Liver (tissue), 9 donors: ENCODE data around the gene CHRNE. TPM values are rescaled to one million over a fixed set of nuclear protein-coding genes. Genes with fewer than 3 reads are reported as not detected.

Source experiments
- DNase-seq: peaks from one replicate; pipeline ENCODE4 v3.0.0-alpha.2; 2017; ENCODE audit warnings: low spot score
- H3K27ac ChIP-seq, 2 donors: one replicate each; pipeline ENCODE4 v1.7.0; 2013; ENCODE audit warnings: inconsistent platforms in 2 of 2, low read length in 2 of 2, control low read depth in 1 of 2, low read depth in 1 of 2, mild to moderate bottlenecking in 1 of 2
- H3K27me3 ChIP-seq, 4 donors: one replicate each; pipeline versions ENCODE4 v1.6.1 to v1.7.0; 2013; ENCODE audit warnings: low read length in 3 of 4, inconsistent platforms in 1 of 4, mild to moderate bottlenecking in 1 of 4, moderate library complexity in 1 of 4; ENCODE audit not compliant: control insufficient read depth in 4 of 4, insufficient read depth in 4 of 4
- H3K36me3 ChIP-seq, 4 donors: one replicate each; pipeline versions ENCODE4 v1.6.1 to v1.7.0; 2013; ENCODE audit warnings: low read length in 3 of 4, mild to moderate bottlenecking in 3 of 4, low read depth in 1 of 4, moderate library complexity in 1 of 4; ENCODE audit not compliant: control insufficient read depth in 4 of 4, insufficient read depth in 3 of 4
- H3K4me1 ChIP-seq, 4 donors: one replicate each; pipeline versions ENCODE4 v1.6.1 to v1.7.0; 2013; ENCODE audit warnings: low read length in 3 of 4, mild to moderate bottlenecking in 3 of 4, moderate library complexity in 1 of 4; ENCODE audit not compliant: control insufficient read depth in 4 of 4, insufficient read depth in 4 of 4
- H3K4me3 ChIP-seq, 3 donors: one replicate each; pipeline versions ENCODE4 v1.6.1 to v1.7.0; 2013; ENCODE audit warnings: low read length in 3 of 3, control low read depth in 1 of 3, low read depth in 1 of 3, mild to moderate bottlenecking in 1 of 3
- H3K9ac ChIP-seq, 2 donors: one replicate each; pipeline ENCODE4 v1.7.0; 2013; ENCODE audit warnings: low read length in 2 of 2, mild to moderate bottlenecking in 2 of 2, moderate library complexity in 2 of 2, control low read depth in 1 of 2, low read depth in 1 of 2
- H3K9me3 ChIP-seq, 4 donors: one replicate each; pipeline versions ENCODE4 v1.6.1 to v1.7.0; 2013; ENCODE audit warnings: low read length in 3 of 4; ENCODE audit not compliant: control insufficient read depth in 4 of 4
- EGR1 ChIP-seq, 2 donors: IDR thresholded peaks; 2 replicates each; pipeline ENCODE4 v1.6.1; 2016 to 2018; ENCODE audit warnings: antibody characterized with exemption in 2 of 2, low read depth in 2 of 2
- FOXA1 ChIP-seq: IDR thresholded peaks from 2 replicates; pipeline ENCODE4 v1.6.1; 2016; ENCODE audit warnings: antibody characterized with exemption
- FOXA2 ChIP-seq: IDR thresholded peaks from 2 replicates; pipeline ENCODE4 v1.6.1; 2016; ENCODE audit warnings: antibody characterized with exemption
- GABPA ChIP-seq, 2 donors: IDR thresholded peaks in 1 of 2; conservative IDR thresholded peaks in 1 of 2; 2 replicates each; pipeline ENCODE4 v1.6.1; 2016; ENCODE audit warnings: antibody characterized with exemption in 2 of 2, mild to moderate bottlenecking in 1 of 2, moderate library complexity in 1 of 2
- HNF4A ChIP-seq, 2 donors: conservative IDR thresholded peaks; 2 replicates each; pipeline ENCODE4 v1.6.1; 2016; ENCODE audit warnings: antibody characterized with exemption in 2 of 2, mild to moderate bottlenecking in 2 of 2
- HNF4G ChIP-seq: IDR thresholded peaks from 2 replicates; pipeline ENCODE4 v1.6.1; 2016; ENCODE audit warnings: antibody characterized with exemption
- JUND ChIP-seq, 2 donors: IDR thresholded peaks; 2 replicates each; pipeline ENCODE4 v1.6.1; 2016; ENCODE audit warnings: antibody characterized with exemption in 2 of 2
- NR2F2 ChIP-seq: IDR thresholded peaks from 2 replicates; pipeline ENCODE4 v1.6.1; 2016; ENCODE audit warnings: antibody characterized with exemption
- RAD21 ChIP-seq, 2 donors: IDR thresholded peaks; 2 replicates each; pipeline ENCODE4 v1.6.1; 2016; ENCODE audit warnings: antibody characterized with exemption in 2 of 2, mild to moderate bottlenecking in 2 of 2
- RXRA ChIP-seq, 2 donors: IDR thresholded peaks; 2 replicates each; pipeline ENCODE4 v1.6.1; 2017 to 2018; ENCODE audit warnings: antibody characterized with exemption in 2 of 2, mild to moderate bottlenecking in 1 of 2
- SP1 ChIP-seq: IDR thresholded peaks from 2 replicates; pipeline ENCODE4 v1.6.1; 2018; ENCODE audit warnings: antibody characterized with exemption, mild to moderate bottlenecking
- TAF1 ChIP-seq: conservative IDR thresholded peaks from 2 replicates; pipeline ENCODE4 v1.6.1; 2016; ENCODE audit warnings: antibody characterized with exemption, mild to moderate bottlenecking
- YY1 ChIP-seq: IDR thresholded peaks from 2 replicates; pipeline ENCODE4 v1.6.1; 2016; ENCODE audit warnings: antibody characterized with exemption, mild to moderate bottlenecking
- WGBS: extraction: QIAGEN DNeasy Blood & Tissue Kit; methylation state at CpG from one replicate; pipeline ENCODE4 v1.1.7; 2013; 5-methylcytosine and 5-hydroxymethylcytosine counted together
- polyA plus RNA-seq, 2 donors: library from polyadenylated mRNA; stranded (reverse) in 1 of 2; unstranded in 1 of 2; fragments of 200-250 nt in 1 of 2; fragments of >200 nt in 1 of 2; fragmentation: Nextera tagmentation in 1 of 2; extraction: Ambion mirVana in 1 of 2; gene quantifications; one replicate each; pipeline versions ENCODE4 v1.2.1 to v1.2.3, GENCODE V29; 2013 to 2015
- total RNA-seq, 2 donors: library from RNA; depleted of rRNA; stranded (reverse); fragments of >200 nt; gene quantifications; one replicate each; pipeline ENCODE4 v1.2.3, GENCODE V29; 2014
- TF ChIP-seq, protein P1 (sequence below): IDR thresholded peaks from 2 replicates; pipeline ENCODE4 v1.6.1; 2016; ENCODE audit warnings: antibody characterized with exemption
- TF ChIP-seq, protein P2 (sequence below): IDR thresholded peaks from 2 replicates; pipeline ENCODE4 v1.6.1; 2016; ENCODE audit warnings: antibody characterized with exemption
- TF ChIP-seq, protein P3 (sequence below): IDR thresholded peaks from 2 replicates; pipeline ENCODE4 v1.6.1; 2016; ENCODE audit warnings: antibody characterized with exemption
- TF ChIP-seq, protein P4 (sequence below): IDR thresholded peaks from 2 replicates; pipeline ENCODE4 v1.6.1; 2016; ENCODE audit warnings: antibody characterized with exemption, mild to moderate bottlenecking
- TF ChIP-seq, protein P5 (sequence below): fragments of 150-350 bp; IDR thresholded peaks from 2 replicates; pipeline ENCODE4 v1.5.1; 2017; ENCODE audit warnings: improper control_type of control experiment, low read depth, low read length; ENCODE audit not compliant: missing input control
- donor health status: healthy.
- donor health status: healthy.
- donor health status: healthy.
- donor health status: healthy.
- donor health status: healthy.

CHRNE gene
- total and polyA plus RNA-seq, 4 donors: 0.19 to 3.1 (median 0.65) TPM

DNA sequence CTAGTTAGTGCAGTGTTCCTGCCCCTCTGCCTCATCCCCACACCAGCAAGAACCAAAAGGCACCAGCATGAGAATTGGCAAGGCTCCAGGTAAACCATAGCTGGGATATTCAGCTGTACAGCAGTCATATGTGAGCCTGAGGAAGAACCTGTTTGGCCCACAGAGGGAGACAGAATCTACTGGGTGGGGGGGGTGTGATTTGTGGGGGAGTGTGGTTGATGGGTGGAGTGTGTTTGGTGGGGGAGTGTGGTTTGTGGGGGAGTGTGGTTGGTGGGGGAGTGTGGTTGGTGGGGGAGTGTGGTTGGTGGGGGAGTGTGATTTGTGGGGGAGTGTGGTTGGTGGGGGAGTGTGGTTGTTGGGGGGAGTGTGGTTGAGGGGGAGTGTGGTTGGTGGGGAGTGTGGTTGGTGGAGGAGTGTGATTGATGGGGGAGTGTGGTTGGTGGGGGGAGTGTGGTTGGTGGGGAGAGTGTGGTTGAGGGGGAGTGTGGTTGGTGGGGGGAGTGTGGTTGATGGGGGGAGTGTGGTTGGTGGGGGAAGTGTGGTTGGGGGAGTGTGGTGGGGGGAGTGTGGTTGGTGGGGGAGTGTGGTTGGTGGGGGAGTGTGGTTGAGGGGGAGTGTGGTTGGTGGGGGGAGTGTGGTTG lies 50.2 kb downstream of the CHRNE start:
- H3K27me3 ChIP-seq: no peaks in the 10 kb centered on the region
- no peak overlapping the region for H3K27ac ChIP-seq
- H3K4me1 ChIP-seq: peaks cover 0 to 1% (median 0%) of the 10 kb centered on the region in 4 donors
- no peak overlapping the region for H3K4me3 ChIP-seq
- H3K9me3 ChIP-seq: no peaks in the 10 kb centered on the region
- no peak for DNase-seq
- H3K9ac ChIP-seq: no peak overlapping the region
- H3K36me3 ChIP-seq: peaks cover 0 to 2% (median 0%) of the 10 kb centered on the region in 4 donors
- no peak for TF ChIP-seq RXRA (IDR thresholded peaks at IDR 0.05)
- no peak for TF ChIP-seq FOXA2

DNA sequence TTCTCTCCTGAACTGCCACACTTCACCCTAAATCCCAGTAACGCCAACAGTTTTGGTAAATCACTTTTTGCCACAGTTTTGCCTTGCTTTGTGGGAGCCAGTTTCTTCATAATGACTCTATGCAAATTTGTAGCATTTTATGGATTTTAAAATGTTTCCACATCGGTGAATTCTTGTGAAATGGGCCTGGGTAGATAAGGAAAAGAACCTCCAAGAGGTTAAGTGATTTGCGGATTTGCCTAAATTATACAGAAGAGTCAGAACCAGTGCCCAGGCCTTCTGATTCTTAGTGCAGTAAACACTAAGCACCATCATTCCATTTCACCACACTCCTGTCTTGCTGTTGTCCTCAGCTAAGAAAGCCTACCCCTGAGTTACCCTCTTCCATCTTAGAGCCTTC lies 51.8 kb downstream of the CHRNE start:
- Histone ChIP-seq H3K36me3 (peaks cover 0 to 2% (median 0%) of the 10 kb centered on the region in 4 donors), H3K4me3 (no peak overlapping the region), H3K9ac (no peak overlapping the region), H3K4me1 (peaks cover 0 to 1% (median 0%) of the 10 kb centered on the region in 4 donors), H3K9me3 (no peaks in the 10 kb centered on the region), H3K27ac (no peak overlapping the region), H3K27me3 (no peaks in the 10 kb centered on the region)
- TF ChIP-seq HNF4A (conservative IDR thresholded peaks at IDR 0.05) (no peak), YY1 (no peak), GABPA (IDR thresholded peaks at IDR 0.05 in 1 of 2, conservative IDR thresholded peaks at IDR 0.05 in 1 of 2) (no peak), RAD21 (IDR thresholded peaks at IDR 0.05) (no peak), FOXA1 (no peak), NR2F2 (no peak), EGR1 (IDR thresholded peaks at IDR 0.05; ENCODE audit: low read depth in 2 of 2) (no peak)
- TF ChIP-seq, protein P1, sequence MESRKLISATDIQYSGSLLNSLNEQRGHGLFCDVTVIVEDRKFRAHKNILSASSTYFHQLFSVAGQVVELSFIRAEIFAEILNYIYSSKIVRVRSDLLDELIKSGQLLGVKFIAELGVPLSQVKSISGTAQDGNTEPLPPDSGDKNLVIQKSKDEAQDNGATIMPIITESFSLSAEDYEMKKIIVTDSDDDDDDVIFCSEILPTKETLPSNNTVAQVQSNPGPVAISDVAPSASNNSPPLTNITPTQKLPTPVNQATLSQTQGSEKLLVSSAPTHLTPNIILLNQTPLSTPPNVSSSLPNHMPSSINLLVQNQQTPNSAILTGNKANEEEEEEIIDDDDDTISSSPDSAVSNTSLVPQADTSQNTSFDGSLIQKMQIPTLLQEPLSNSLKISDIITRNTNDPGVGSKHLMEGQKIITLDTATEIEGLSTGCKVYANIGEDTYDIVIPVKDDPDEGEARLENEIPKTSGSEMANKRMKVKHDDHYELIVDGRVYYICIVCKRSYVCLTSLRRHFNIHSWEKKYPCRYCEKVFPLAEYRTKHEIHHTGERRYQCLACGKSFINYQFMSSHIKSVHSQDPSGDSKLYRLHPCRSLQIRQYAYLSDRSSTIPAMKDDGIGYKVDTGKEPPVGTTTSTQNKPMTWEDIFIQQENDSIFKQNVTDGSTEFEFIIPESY: no peak
- TF ChIP-seq, protein P2, sequence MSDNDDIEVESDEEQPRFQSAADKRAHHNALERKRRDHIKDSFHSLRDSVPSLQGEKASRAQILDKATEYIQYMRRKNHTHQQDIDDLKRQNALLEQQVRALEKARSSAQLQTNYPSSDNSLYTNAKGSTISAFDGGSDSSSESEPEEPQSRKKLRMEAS: no peak
- DNase-seq: no peak
- 80% methylated on average over 3 of the region's 3 CpGs for WGBS

DNA sequence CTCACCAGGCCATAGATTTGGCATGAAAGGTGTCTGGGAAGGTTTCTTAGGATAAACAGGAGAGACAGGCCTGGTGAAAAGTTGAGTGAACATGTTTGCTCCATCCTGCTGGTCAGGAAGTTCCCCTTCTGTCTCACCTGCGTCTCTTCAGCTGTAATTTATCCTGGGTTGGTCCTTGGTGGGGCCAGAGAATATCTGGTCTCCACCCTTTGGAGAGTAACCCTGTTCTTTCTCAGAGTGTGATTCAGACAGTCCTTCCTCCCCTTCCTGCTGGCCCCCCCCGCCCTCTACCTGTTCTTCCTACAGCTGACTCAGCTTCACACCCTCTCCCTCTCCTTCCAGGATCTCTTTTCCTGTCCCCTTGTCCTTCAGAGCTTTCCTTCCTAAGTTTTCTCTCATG lies 52.7 kb downstream of the CHRNE start:
- peaks cover 0 to 2% (median 0%) of the 10 kb centered on the region in 4 donors for H3K36me3 ChIP-seq
- no peak overlapping the region for H3K27ac ChIP-seq
- no peak for DNase-seq
- H3K4me1 ChIP-seq: peaks cover 0 to 1% (median 0%) of the 10 kb centered on the region in 4 donors
- H3K4me3 ChIP-seq: no peak overlapping the region
- no peaks in the 10 kb centered on the region for H3K9me3 ChIP-seq
- H3K9ac ChIP-seq: no peak overlapping the region
- H3K27me3 ChIP-seq: no peaks in the 10 kb centered on the region
- 82% methylated on average over 2 of the region's 2 CpGs for WGBS
- TF ChIP-seq TAF1 (no peak), FOXA1 (no peak), JUND (IDR thresholded peaks at IDR 0.05) (no peak), RAD21 (IDR thresholded peaks at IDR 0.05) (no peak), GABPA (IDR thresholded peaks at IDR 0.05 in 1 of 2, conservative IDR thresholded peaks at IDR 0.05 in 1 of 2) (no peak), HNF4G (no peak), HNF4A (conservative IDR thresholded peaks at IDR 0.05) (no peak), FOXA2 (no peak), SP1 (no peak)
- TF ChIP-seq, protein P1: no peak
- TF ChIP-seq, protein P3, sequence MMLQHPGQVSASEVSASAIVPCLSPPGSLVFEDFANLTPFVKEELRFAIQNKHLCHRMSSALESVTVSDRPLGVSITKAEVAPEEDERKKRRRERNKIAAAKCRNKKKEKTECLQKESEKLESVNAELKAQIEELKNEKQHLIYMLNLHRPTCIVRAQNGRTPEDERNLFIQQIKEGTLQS: no peak
- TF ChIP-seq, protein P2: no peak
- TF ChIP-seq, protein P4, sequence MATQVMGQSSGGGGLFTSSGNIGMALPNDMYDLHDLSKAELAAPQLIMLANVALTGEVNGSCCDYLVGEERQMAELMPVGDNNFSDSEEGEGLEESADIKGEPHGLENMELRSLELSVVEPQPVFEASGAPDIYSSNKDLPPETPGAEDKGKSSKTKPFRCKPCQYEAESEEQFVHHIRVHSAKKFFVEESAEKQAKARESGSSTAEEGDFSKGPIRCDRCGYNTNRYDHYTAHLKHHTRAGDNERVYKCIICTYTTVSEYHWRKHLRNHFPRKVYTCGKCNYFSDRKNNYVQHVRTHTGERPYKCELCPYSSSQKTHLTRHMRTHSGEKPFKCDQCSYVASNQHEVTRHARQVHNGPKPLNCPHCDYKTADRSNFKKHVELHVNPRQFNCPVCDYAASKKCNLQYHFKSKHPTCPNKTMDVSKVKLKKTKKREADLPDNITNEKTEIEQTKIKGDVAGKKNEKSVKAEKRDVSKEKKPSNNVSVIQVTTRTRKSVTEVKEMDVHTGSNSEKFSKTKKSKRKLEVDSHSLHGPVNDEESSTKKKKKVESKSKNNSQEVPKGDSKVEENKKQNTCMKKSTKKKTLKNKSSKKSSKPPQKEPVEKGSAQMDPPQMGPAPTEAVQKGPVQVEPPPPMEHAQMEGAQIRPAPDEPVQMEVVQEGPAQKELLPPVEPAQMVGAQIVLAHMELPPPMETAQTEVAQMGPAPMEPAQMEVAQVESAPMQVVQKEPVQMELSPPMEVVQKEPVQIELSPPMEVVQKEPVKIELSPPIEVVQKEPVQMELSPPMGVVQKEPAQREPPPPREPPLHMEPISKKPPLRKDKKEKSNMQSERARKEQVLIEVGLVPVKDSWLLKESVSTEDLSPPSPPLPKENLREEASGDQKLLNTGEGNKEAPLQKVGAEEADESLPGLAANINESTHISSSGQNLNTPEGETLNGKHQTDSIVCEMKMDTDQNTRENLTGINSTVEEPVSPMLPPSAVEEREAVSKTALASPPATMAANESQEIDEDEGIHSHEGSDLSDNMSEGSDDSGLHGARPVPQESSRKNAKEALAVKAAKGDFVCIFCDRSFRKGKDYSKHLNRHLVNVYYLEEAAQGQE: no peak
- TF ChIP-seq, protein P5, sequence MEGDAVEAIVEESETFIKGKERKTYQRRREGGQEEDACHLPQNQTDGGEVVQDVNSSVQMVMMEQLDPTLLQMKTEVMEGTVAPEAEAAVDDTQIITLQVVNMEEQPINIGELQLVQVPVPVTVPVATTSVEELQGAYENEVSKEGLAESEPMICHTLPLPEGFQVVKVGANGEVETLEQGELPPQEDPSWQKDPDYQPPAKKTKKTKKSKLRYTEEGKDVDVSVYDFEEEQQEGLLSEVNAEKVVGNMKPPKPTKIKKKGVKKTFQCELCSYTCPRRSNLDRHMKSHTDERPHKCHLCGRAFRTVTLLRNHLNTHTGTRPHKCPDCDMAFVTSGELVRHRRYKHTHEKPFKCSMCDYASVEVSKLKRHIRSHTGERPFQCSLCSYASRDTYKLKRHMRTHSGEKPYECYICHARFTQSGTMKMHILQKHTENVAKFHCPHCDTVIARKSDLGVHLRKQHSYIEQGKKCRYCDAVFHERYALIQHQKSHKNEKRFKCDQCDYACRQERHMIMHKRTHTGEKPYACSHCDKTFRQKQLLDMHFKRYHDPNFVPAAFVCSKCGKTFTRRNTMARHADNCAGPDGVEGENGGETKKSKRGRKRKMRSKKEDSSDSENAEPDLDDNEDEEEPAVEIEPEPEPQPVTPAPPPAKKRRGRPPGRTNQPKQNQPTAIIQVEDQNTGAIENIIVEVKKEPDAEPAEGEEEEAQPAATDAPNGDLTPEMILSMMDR: no peak
